ENCODE results near the gene PRKAR1B. TPM values are rescaled to one million over a fixed set of nuclear protein-coding genes. Genes with fewer than 3 reads are reported as not detected.
A peak's percentile ranks its signal among the peaks of the same experiment; 100 is the strongest.

Gene PRKAR1B
- total RNA-seq, 1 donor from 2014 or later, result 14.0 TPM

DNA sequence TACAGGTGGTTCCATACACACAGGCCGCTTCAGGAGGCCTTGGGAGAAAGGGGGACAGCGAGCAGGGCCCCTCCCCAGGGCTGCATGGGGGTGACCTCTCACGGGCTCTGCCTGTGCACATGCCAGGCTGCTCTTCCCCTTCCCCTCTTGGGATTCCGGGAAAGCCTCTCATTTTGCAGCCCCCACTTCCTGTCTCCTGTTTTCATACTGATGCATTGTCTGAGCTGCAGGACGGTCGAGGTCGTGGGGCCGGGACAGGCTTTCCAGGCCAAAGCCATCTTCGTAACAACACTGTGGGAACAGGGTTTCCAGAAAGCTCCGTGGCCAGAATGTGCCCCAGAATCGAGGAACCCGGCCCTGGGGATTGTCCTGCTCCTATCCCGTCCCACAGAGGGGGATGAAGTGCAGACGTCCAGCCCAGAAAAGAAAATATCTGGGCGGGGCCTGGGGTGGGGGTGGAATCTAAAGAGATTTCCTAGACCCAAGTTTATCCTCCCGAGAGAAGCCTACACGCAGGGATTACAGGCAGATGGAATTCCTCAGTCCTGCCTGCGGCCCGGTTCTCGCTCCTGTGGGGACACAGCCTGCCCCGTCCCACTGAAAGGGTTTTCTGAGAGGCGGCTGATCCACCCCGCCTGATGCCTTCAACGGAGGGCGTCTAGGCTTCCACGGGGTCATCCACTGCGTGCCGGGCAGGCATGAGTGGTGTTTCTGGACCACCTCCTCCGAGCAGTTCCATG lies 30.1 kb downstream of the PRKAR1B start:
- Histone ChIP-seq H3K36me3 (ENCODE audit: control insufficient read depth, insufficient read depth, low read length) (no peaks in the 10 kb centered on the region), H3K4me3 (ENCODE audit: low read depth, low read length) (no peak overlapping the region), H3K27me3 (ENCODE audit: control insufficient read depth, insufficient read depth, low read length) (no peaks in the 10 kb centered on the region)
- no peak for TF ChIP-seq CTCF (IDR thresholded peaks at IDR 0.05; ENCODE audit: insufficient read depth, low read length, severe bottlenecking)
- FAIRE-seq (no peak), DNase-seq (ENCODE audit: low read depth) (no peak)

DNA sequence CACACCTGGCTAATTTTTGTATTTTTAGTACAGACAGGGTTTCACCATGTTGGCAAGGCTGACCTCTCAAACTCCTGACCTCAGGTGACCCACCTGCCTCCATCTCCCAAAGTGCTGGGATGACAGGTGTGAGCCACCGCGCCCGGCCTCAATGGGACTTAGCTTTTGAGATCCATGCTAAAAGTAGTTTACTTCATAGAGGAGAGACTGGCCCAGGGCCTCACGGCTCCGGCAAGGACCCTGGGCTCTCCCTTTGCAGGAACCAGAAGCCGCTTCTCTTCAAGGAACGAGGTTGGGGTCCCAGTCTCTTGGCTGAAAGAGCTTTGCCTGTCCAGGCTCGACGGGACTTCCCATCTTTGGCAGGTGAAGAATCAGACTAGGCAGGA lies 30.7 kb downstream of the PRKAR1B start:
- TF ChIP-seq CTCF (IDR thresholded peaks at IDR 0.05; ENCODE audit: insufficient read depth, low read length, severe bottlenecking), result no peak
- no peaks in the 10 kb centered on the region for H3K36me3 ChIP-seq (ENCODE audit: control insufficient read depth, insufficient read depth, low read length)
- no peak for FAIRE-seq
- H3K4me3 ChIP-seq (ENCODE audit: low read depth, low read length), result no peak overlapping the region
- H3K27me3 ChIP-seq (ENCODE audit: control insufficient read depth, insufficient read depth, low read length), result no peaks in the 10 kb centered on the region
- DNase-seq (ENCODE audit: low read depth), result no peak

- no peaks in the 10 kb centered on the region for H3K27me3 ChIP-seq (ENCODE audit: control insufficient read depth, insufficient read depth, low read length)
- no peak for TF ChIP-seq CTCF (IDR thresholded peaks at IDR 0.05; ENCODE audit: insufficient read depth, low read length, severe bottlenecking)
- H3K4me3 ChIP-seq (ENCODE audit: low read depth, low read length), result no peak overlapping the region
- H3K36me3 ChIP-seq (ENCODE audit: control insufficient read depth, insufficient read depth, low read length), result no peaks in the 10 kb centered on the region
- FAIRE-seq (peak; percentile 75), DNase-seq (ENCODE audit: low read depth) (no peak)
These were observed 33.8 kb downstream of the PRKAR1B start for GRCh38 chr7:693280-693679.

- no peaks in the 10 kb centered on the region for H3K27me3 ChIP-seq (ENCODE audit: control insufficient read depth, insufficient read depth, low read length)
- peak; percentile 52 for FAIRE-seq
- DNase-seq (ENCODE audit: low read depth), result no peak
- no peak for TF ChIP-seq CTCF (IDR thresholded peaks at IDR 0.05; ENCODE audit: insufficient read depth, low read length, severe bottlenecking)
- no peak overlapping the region for H3K4me3 ChIP-seq (ENCODE audit: low read depth, low read length)
- H3K36me3 ChIP-seq (ENCODE audit: control insufficient read depth, insufficient read depth, low read length), result no peaks in the 10 kb centered on the region
These were observed 35.6 kb downstream of the PRKAR1B start for GRCh38 chr7:691361-692045.

GRCh38 chr7:690478-691360 lies 36.4 kb downstream of the PRKAR1B start:
- TF ChIP-seq CTCF (IDR thresholded peaks at IDR 0.05; ENCODE audit: insufficient read depth, low read length, severe bottlenecking), result no peak
- no peaks in the 10 kb centered on the region for H3K27me3 ChIP-seq (ENCODE audit: control insufficient read depth, insufficient read depth, low read length)
- no peaks in the 10 kb centered on the region for H3K36me3 ChIP-seq (ENCODE audit: control insufficient read depth, insufficient read depth, low read length)
- H3K4me3 ChIP-seq (ENCODE audit: low read depth, low read length), result no peak overlapping the region
- peak; percentile 7 for FAIRE-seq
- no peak for DNase-seq (ENCODE audit: low read depth)

All from bronchial epithelial cell (primary cell).